Measurements from ENCODE around the gene ZNF85. TPM values are rescaled to one million over a fixed set of nuclear protein-coding genes. Genes with fewer than 3 reads are reported as not detected.

The ZNF85 gene
- total RNA-seq, 2 donors from 2014 or later: 5.3 to 6.2 TPM

- Mint-ChIP-seq H3K4me3 (peak overlapping the region; percentile 91), H3K27me3 (no peaks in the 10 kb centered on the region), H3K27ac (peak overlapping the region; percentile 37), H3K4me1 (peaks cover 3% of the 10 kb centered on the region), H3K36me3 (ENCODE audit: low read depth) (no peaks in the 10 kb centered on the region)
- ATAC-seq (peak; percentile 100), DNase-seq (peak; percentile 66 to 80 (median 76))
- no peaks in the 10 kb centered on the region for H3K9me3 ChIP-seq (ENCODE audit: control insufficient read depth, low read length, poor library complexity, severe bottlenecking)
These were observed 76.8 kb downstream of the ZNF85 start for GRCh38 chr19:20999731-21000352.

Other genes with a start within 250 kb of the ZNF85 start
- 1 to 10 TPM; 7.3 to 8.9 TPM for gene ZNF66, start 146.9 kb upstream of the ZNF85 start, total RNA-seq
- 10 to 100 TPM; 29.5 to 33.3 TPM for gene ZNF430, start 97.4 kb downstream of the ZNF85 start, total RNA-seq
- 10 to 100 TPM in 1 of 2 donors, 1 to 10 TPM in 1; 7.3 to 12.8 TPM for gene ZNF714, start 159.0 kb downstream of the ZNF85 start, total RNA-seq
- gene ZNF431, start 218.8 kb downstream of the ZNF85 start, total RNA-seq: 10 to 100 TPM; 20.9 to 21.0 TPM

Measured in T-helper 17 cell (primary cell).